HG03558 (cell line): ENCODE data around the gene CLDN4.

Experiments used
- ATAC-seq: cut with Tn5 transposase; IDR thresholded peaks from one replicate; pipeline ENCODE4 v1.9.1; 2021; ENCODE audit warnings: moderate number of reproducible peaks; ENCODE audit not compliant: unreplicated experiment; ENCODE audit errors: extremely low read depth

CLDN4 gene

DNA sequence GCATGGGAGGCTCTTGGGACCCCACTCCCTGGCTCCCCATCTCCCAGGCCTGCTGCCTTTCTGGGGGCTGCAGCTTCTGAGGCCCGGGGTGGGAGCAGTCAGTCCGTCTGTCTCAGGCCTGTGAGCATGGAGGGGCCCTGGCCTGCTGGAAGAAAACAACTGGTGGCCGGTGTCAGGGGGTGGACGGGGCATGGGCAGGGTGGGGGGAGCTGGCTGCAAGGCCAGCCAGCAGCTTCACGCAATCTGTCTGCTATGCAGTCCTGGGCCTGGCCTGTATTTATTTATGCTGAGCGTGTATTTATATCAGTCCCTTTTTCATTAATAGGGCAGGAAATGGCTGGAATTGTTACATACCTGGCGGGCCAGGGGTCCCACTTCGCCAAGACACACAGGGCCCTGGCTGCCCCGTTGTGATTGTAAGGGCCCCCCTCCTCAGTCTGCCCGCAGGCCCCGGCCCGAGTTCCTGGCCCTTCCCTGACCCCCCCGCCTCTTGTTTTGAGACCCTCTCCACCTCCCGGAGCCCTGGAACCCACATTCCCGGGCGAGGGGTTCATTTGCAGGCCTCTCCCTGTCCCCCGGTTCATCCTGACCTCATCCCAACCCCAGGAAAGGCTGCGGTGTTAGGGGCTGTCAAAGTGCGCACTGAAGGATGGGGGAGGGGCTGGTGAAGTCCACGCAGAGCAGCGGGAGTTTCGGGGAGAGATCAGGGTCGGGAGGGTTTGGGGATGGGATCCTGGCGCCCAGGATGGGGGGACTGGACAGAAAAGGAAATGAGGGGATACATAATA lies 38.4 kb downstream of the CLDN4 start:
- ATAC-seq: no peak

GRCh38 chr7:73870041-73870492 lies 39.3 kb downstream of the CLDN4 start:
- no peak for ATAC-seq

GRCh38 chr7:73871163-73872011 lies 40.6 kb downstream of the CLDN4 start:
- ATAC-seq: no peak

GRCh38 chr7:73872056-73872908 lies 41.5 kb downstream of the CLDN4 start:
- no peak for ATAC-seq

DNA sequence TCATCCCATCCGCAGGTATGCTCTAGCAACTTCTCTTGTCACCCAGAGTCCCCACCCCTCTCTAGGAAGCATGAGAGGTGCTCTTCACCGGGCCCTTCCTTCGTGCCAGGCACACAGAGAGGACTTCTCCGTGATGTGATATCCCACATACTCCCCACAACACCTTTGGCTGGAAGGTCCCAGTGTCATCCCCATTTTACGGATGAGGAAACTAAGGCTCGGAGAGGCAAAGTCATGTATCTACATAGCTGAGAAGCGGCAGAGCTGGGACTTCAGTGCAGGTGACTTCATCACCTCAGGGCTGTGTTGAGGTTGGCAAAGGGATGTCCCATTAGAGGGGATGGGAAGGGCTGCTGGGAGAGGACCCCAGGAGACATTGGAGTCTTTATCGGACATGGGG lies 45.6 kb downstream of the CLDN4 start:
- ATAC-seq: no peak

GRCh38 chr7:73876973-73877372 lies 46.2 kb downstream of the CLDN4 start:
- ATAC-seq: no peak

DNA sequence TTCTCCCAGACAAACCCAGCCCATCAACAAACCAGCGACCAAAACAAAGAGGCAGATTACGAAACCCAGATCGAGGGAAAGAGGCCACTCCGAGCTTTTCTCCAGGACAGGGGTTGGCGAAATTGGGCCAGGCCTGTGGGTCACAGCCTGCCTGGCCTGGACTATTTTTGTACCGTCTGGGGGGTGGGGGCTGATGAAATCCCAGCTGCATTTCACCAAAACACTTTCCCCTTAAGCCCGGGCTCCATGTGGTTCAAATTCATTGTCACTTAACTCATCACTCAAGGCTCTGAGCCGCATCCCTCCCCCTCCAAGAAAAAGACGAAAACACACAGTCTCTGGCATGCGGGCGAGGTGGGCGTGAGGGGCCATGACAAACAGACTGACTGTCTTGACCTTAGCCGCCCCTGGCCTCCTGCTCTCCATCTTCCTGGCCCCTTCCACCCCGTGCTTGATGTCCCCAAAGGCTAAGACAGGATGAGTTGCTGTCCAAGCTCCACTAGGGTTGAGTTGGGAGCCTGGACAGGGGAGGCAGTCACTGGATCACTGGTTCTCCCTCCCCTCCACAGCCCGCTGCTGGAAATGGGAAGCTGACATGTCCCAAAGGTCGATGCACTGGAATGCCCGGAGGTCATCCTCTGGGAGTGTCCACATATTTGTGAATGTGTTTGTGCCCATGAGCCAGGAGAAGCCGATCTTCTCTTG lies 49.3 kb downstream of the CLDN4 start:
- ATAC-seq: no peak

DNA sequence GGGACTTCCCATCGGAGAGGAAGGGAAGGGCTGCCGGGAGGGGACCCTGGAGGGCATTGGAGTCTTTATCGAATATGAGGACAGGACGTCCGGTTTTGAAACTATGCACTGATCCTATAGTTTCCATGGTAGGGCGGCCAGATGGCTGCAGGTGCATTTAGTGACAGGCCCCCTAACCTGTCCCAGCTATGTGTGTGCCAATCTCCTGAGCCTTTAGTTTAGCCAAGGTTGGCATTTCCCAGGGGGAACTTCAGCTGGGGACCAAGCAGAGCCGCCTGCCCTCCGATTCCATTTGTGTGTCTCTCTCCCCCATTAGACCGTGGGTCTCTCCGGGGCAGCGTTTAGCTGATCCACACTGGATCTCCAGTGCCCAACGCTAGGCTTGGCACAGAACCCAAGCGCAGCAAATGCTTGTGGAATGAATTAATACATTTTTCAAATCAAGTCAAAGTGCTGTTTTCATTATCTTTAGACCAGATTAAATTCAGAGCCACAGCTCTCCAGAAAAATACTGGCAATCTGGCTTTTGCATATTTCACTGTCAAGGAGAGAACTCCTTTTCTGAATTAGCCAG lies 50.0 kb downstream of the CLDN4 start:
- ATAC-seq: no peak

DNA sequence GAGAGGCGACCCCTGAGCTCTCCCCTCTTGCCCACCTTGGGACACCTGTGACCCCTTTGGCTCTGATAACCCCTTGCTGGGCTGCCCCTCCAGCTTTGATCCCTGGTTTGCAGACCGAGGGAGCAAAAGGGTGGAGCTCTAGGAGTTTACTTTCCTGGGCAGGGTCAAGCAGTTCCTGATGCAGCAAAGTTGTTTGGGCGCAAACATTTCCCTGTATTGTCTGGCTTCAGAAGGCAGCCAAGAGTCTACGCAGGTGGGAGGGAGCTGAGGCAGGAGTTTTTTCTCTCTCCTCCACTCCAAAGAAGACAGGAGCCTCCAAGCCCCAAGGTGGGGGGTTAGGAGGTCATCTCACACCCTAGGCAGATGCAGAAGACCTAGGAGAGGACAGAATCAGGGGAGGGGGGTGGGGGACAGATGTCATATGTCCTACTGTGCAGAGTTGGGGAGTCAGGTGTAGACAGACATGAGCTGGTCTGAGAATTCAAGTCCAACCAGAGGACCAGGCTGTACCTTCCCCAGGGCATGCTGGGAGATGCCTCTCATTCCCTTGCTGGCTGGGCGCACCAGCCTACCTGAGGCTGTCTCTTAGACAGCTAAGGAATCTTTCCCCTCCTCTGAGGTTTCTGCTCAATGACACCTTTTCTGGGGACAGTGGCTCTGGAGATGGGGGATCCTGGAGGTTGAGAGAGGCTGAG lies 50.7 kb downstream of the CLDN4 start:
- ATAC-seq: no peak

GRCh38 chr7:73882047-73882402 lies 51.2 kb downstream of the CLDN4 start:
- no peak for ATAC-seq
